Measurements from ENCODE around the gene RNF223.
"Not testable (repeated sequence)": the region's sequence is repeated elsewhere in the genome, so short reads cannot be mapped to it uniquely, and the experiment has no call there.

RNF223 gene

GRCh38 chr1:1058088-1058905 is 15.8 kb downstream of the RNF223 start:
- no peak for DNase-seq

GRCh38 chr1:1057769-1058087 is 16.4 kb downstream of the RNF223 start:
- DNase-seq: not testable (repeated sequence)

GRCh38 chr1:1055841-1056736 is 18.0 kb downstream of the RNF223 start:
- no peak for DNase-seq

GRCh38 chr1:1054971-1055370 is 19.1 kb downstream of the RNF223 start:
- no peak for DNase-seq

GRCh38 chr1:1054099-1054700 is 19.9 kb downstream of the RNF223 start:
- DNase-seq: no peak

- DNase-seq: no peak
Measured at GRCh38 chr1:1053682-1054081, 20.4 kb downstream of the RNF223 start.

GRCh38 chr1:1053022-1053421 is 21.1 kb downstream of the RNF223 start:
- DNase-seq: no peak

- DNase-seq: no peak
Measured at GRCh38 chr1:1052003-1052840, 21.9 kb downstream of the RNF223 start.

GRCh38 chr1:1051127-1051810 is 22.8 kb downstream of the RNF223 start:
- DNase-seq: no peak

GRCh38 chr1:1050577-1051052 is 23.5 kb downstream of the RNF223 start:
- peak; percentile 56 for DNase-seq

- DNase-seq: no peak
Measured at GRCh38 chr1:1049318-1050165, 24.6 kb downstream of the RNF223 start.

GRCh38 chr1:1048765-1049164 is 25.3 kb downstream of the RNF223 start:
- DNase-seq: no peak

GRCh38 chr1:1047963-1048362 is 26.1 kb downstream of the RNF223 start:
- no peak for DNase-seq

- DNase-seq: no peak
Measured at GRCh38 chr1:1047407-1047806, 26.7 kb downstream of the RNF223 start.

- no peak for DNase-seq
Measured at GRCh38 chr1:1046767-1047166, 27.3 kb downstream of the RNF223 start.

- DNase-seq: no peak
Measured at GRCh38 chr1:1046243-1046642, 27.9 kb downstream of the RNF223 start.

GRCh38 chr1:1045129-1045528 is 29.0 kb downstream of the RNF223 start:
- DNase-seq: no peak

GRCh38 chr1:1044455-1045078 is 29.5 kb downstream of the RNF223 start:
- no peak for DNase-seq

- no peak for DNase-seq
Measured at GRCh38 chr1:1043921-1044320, 30.2 kb downstream of the RNF223 start.

- DNase-seq: no peak
Measured at GRCh38 chr1:1043411-1043810, 30.7 kb downstream of the RNF223 start.

GRCh38 chr1:1042835-1043234 is 31.3 kb downstream of the RNF223 start:
- no peak for DNase-seq
